ENCODE results near the gene SCYGR4.

- TF ChIP-seq, protein P1, sequence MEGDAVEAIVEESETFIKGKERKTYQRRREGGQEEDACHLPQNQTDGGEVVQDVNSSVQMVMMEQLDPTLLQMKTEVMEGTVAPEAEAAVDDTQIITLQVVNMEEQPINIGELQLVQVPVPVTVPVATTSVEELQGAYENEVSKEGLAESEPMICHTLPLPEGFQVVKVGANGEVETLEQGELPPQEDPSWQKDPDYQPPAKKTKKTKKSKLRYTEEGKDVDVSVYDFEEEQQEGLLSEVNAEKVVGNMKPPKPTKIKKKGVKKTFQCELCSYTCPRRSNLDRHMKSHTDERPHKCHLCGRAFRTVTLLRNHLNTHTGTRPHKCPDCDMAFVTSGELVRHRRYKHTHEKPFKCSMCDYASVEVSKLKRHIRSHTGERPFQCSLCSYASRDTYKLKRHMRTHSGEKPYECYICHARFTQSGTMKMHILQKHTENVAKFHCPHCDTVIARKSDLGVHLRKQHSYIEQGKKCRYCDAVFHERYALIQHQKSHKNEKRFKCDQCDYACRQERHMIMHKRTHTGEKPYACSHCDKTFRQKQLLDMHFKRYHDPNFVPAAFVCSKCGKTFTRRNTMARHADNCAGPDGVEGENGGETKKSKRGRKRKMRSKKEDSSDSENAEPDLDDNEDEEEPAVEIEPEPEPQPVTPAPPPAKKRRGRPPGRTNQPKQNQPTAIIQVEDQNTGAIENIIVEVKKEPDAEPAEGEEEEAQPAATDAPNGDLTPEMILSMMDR (IDR thresholded peaks at IDR 0.05), result no peak
- TF ChIP-seq POLR2A (IDR thresholded peaks at IDR 0.05), result no peak
Measured at GRCh38 chr2:227606476-227606875, 10.8 kb upstream of the SCYGR4 start.

Data from esophagus squamous epithelium (tissue), 4 donors.